ENCODE data around the gene RTL3.
"Not testable (repeated sequence)": the region's sequence is repeated elsewhere in the genome, so short reads cannot be mapped to it uniquely, and the experiment has no call there.

RTL3 gene

GRCh38 chrX:78643096-78643495 lies 16.0 kb downstream of the RTL3 start:
- Histone ChIP-seq H3K36me3 (ENCODE audit: control insufficient read depth, insufficient read depth, low read length) (no peaks in the 10 kb centered on the region), H3K27me3 (replicated peaks; ENCODE audit: control insufficient read depth, insufficient read depth, low read length) (no peaks in the 10 kb centered on the region), H3K4me3 (replicated peaks; ENCODE audit: low read depth, low read length) (no peak overlapping the region)
- TF ChIP-seq CTCF (IDR thresholded peaks at IDR 0.05; ENCODE audit: insufficient read depth, low read length, poor library complexity, severe bottlenecking): no peak
- no peak for DNase-seq (ENCODE audit: extremely low read depth, insufficient read length)

- H3K36me3 ChIP-seq (ENCODE audit: control insufficient read depth, insufficient read depth, low read length); DNase-seq (ENCODE audit: extremely low read depth, insufficient read length); H3K4me3 ChIP-seq (replicated peaks; ENCODE audit: low read depth, low read length): not testable (repeated sequence)
Measured at GRCh38 chrX:78636096-78636495, 23.0 kb downstream of the RTL3 start.

GRCh38 chrX:78624962-78625909 lies 33.9 kb downstream of the RTL3 start:
- TF ChIP-seq CTCF (IDR thresholded peaks at IDR 0.05; ENCODE audit: insufficient read depth, low read length, poor library complexity, severe bottlenecking): no peak
- no peaks in the 10 kb centered on the region for H3K36me3 ChIP-seq (ENCODE audit: control insufficient read depth, insufficient read depth, low read length)
- H3K27me3 ChIP-seq (replicated peaks; ENCODE audit: control insufficient read depth, insufficient read depth, low read length): no peaks in the 10 kb centered on the region
- no peak for DNase-seq (ENCODE audit: extremely low read depth, insufficient read length)
- no peak overlapping the region for H3K4me3 ChIP-seq (replicated peaks; ENCODE audit: low read depth, low read length)

More at GRCh38 chrX:78636096-78636495, 23.0 kb downstream of the RTL3 start:
- not testable (repeated sequence) for H3K27me3 ChIP-seq (replicated peaks; ENCODE audit: control insufficient read depth, insufficient read depth, low read length)

- DNase-seq (ENCODE audit: extremely low read depth, insufficient read length): no peak
- no peak for TF ChIP-seq CTCF (IDR thresholded peaks at IDR 0.05; ENCODE audit: insufficient read depth, low read length, poor library complexity, severe bottlenecking)
- H3K4me3 ChIP-seq (replicated peaks; ENCODE audit: low read depth, low read length): no peak overlapping the region
- no peaks in the 10 kb centered on the region for H3K27me3 ChIP-seq (replicated peaks; ENCODE audit: control insufficient read depth, insufficient read depth, low read length)
- no peaks in the 10 kb centered on the region for H3K36me3 ChIP-seq (ENCODE audit: control insufficient read depth, insufficient read depth, low read length)
Measured at GRCh38 chrX:78624426-78624825, 34.7 kb downstream of the RTL3 start.

GRCh38 chrX:78622831-78623230 lies 36.3 kb downstream of the RTL3 start:
- no peaks in the 10 kb centered on the region for H3K27me3 ChIP-seq (replicated peaks; ENCODE audit: control insufficient read depth, insufficient read depth, low read length)
- DNase-seq (ENCODE audit: extremely low read depth, insufficient read length): no peak
- no peak overlapping the region for H3K4me3 ChIP-seq (replicated peaks; ENCODE audit: low read depth, low read length)
- TF ChIP-seq CTCF (IDR thresholded peaks at IDR 0.05; ENCODE audit: insufficient read depth, low read length, poor library complexity, severe bottlenecking): no peak
- H3K36me3 ChIP-seq (ENCODE audit: control insufficient read depth, insufficient read depth, low read length): no peaks in the 10 kb centered on the region

- DNase-seq (ENCODE audit: extremely low read depth, insufficient read length): no peak
- Histone ChIP-seq H3K36me3 (ENCODE audit: control insufficient read depth, insufficient read depth, low read length) (no peaks in the 10 kb centered on the region), H3K4me3 (replicated peaks; ENCODE audit: low read depth, low read length) (no peak overlapping the region), H3K27me3 (replicated peaks; ENCODE audit: control insufficient read depth, insufficient read depth, low read length) (no peaks in the 10 kb centered on the region)
- TF ChIP-seq CTCF (IDR thresholded peaks at IDR 0.05; ENCODE audit: insufficient read depth, low read length, poor library complexity, severe bottlenecking): no peak
Measured at GRCh38 chrX:78619834-78620233, 39.3 kb downstream of the RTL3 start.
